Subcutaneous adipose tissue (tissue), 4 donors: ENCODE results near the gene NGLY1. TPM values are rescaled to one million over a fixed set of nuclear protein-coding genes. Genes with fewer than 3 reads are reported as not detected.

Source experiments
- total RNA-seq, 4 donors: library from RNA; depleted of rRNA; stranded (reverse); fragments of >200 nt; gene quantifications; one replicate each; pipeline ENCODE4 v1.1.0, GENCODE V29; 2016
- TF ChIP-seq, protein P1 (sequence below): fragments of 450-650 bp; IDR thresholded peaks from one replicate; pipeline ENCODE4 v1.5.1; 2016; ENCODE audit warnings: low read depth, mild to moderate bottlenecking, control low read depth, antibody characterized with exemption, moderate library complexity

The NGLY1 gene, protein sequence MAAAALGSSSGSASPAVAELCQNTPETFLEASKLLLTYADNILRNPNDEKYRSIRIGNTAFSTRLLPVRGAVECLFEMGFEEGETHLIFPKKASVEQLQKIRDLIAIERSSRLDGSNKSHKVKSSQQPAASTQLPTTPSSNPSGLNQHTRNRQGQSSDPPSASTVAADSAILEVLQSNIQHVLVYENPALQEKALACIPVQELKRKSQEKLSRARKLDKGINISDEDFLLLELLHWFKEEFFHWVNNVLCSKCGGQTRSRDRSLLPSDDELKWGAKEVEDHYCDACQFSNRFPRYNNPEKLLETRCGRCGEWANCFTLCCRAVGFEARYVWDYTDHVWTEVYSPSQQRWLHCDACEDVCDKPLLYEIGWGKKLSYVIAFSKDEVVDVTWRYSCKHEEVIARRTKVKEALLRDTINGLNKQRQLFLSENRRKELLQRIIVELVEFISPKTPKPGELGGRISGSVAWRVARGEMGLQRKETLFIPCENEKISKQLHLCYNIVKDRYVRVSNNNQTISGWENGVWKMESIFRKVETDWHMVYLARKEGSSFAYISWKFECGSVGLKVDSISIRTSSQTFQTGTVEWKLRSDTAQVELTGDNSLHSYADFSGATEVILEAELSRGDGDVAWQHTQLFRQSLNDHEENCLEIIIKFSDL
- 10 to 100 TPM; 31.6 to 39.3 (median 37.2) TPM for total RNA-seq

DNA sequence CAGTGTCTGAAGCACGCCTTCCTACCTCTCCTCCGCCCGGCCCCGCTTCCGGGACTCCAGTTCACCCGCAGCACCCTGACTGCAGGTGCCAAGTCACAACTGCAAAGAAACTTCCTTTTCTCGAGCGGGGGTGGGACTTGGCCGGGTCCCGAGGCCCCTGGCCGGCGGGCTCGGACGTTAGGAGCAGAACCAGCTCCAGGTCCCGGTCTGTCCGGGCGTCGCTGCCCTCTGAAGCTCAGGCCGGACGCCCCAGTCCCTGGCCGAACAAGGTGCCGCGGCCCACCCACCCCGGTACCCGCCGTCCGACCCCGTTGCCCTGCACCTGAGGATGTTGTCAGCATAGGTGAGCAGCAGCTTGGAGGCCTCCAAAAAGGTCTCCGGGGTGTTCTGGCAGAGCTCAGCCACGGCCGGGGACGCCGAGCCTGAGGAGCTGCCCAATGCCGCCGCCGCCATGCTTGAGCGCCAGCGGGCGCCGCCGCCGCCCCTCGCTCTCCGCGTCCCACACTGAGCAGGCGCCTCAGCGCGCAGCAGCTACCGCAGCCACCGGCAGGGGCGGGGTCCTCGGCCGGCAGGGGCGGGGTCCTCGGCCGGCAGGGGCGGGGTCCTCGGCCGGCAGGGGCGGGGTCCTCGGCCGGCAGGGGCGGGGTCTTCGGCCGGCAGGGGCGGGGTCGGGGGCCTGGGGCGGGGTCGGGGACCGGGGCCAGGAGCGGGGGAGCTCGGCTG, at the start of gene NGLY1:
TSS of gene NGLY1 (minus strand) at position 506 of the 723 bp plus-strand sequence. CDS start at position 453, 53 bp downstream.
- TF ChIP-seq, protein P1, sequence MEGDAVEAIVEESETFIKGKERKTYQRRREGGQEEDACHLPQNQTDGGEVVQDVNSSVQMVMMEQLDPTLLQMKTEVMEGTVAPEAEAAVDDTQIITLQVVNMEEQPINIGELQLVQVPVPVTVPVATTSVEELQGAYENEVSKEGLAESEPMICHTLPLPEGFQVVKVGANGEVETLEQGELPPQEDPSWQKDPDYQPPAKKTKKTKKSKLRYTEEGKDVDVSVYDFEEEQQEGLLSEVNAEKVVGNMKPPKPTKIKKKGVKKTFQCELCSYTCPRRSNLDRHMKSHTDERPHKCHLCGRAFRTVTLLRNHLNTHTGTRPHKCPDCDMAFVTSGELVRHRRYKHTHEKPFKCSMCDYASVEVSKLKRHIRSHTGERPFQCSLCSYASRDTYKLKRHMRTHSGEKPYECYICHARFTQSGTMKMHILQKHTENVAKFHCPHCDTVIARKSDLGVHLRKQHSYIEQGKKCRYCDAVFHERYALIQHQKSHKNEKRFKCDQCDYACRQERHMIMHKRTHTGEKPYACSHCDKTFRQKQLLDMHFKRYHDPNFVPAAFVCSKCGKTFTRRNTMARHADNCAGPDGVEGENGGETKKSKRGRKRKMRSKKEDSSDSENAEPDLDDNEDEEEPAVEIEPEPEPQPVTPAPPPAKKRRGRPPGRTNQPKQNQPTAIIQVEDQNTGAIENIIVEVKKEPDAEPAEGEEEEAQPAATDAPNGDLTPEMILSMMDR: no peak

DNA sequence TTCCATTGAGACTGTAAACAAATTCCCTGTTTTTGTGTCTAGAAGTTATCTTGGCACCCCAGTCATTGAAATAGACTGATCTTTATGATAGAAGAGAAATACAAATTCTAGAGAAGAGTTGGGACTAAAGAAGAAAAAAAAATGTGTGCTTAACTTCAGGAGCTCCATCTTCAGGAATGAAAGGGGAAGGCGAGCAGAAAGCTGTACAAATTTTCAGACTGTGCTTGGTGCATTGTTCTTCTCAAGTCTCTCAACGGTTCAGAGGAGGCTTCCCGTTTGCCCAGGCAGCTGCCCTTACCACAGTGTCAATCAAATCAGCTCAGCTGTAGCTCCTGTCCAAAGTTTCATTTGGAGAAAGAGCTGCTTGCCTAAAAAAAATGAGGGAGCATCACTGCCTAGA, 48.3 kb upstream of the NGLY1 start:
- TF ChIP-seq, protein P1: no peak

DNA sequence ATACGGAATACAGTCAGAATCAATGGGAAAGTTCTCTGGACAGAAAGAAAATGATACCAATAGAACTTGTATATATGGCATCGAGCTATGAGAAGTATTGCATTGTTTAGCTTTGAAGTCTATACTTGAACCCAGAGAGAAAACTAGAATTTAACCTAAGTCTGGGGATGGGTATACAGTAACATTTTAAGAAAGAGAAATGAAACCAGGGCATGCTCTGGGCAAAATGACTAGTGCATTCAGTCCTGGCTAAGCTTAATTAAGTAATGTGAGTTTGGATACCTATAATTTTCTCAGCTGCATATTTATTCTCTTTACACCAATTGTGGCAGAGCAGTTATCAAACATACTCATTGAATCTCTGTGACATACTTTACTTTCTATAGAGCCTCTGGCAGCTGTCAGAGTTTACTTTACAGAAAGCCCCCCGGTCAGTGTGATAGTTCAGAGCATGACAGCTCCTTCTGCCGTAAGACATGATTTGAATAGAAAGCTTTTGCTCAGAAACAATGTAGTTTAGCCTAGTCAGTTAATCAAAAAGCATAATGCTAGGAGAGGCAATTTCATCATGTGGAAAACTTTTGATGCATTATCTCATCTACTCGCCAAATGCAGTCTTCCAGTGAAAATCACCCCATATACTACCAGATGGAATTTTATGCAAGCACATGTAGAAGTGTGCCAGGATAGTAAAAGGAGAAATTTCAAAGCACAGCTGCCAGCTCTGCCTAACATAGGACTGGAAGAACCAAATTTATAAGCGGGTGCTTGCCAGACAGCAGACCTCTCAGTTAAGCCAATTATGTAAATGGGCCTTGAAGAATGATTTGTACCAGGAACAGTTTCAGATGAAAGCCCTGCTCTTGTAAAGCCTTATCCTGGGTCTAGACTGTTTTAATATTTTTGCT, 47.4 kb upstream of the NGLY1 start:
- TF ChIP-seq, protein P1: no peak

DNA sequence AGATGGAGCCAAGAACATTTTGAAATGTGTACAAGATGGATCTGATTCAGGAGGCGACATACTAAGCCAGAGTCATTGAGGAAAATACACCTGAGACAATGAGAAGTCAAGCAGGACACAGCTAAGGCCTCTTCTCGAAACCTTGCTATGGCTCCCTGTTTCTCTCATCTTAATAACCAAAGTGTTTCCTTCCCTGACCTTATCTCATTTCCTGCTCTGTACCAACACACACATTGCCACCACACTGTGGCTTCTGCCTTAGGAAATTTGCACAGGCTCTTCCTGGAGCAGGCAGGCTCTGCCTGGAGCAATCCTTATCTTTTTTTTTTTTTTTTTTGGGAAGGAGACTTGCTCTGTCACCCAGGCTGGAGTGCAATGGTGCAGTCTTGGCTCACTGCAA, 43.3 kb upstream of the NGLY1 start:
- TF ChIP-seq, protein P1: no peak

DNA sequence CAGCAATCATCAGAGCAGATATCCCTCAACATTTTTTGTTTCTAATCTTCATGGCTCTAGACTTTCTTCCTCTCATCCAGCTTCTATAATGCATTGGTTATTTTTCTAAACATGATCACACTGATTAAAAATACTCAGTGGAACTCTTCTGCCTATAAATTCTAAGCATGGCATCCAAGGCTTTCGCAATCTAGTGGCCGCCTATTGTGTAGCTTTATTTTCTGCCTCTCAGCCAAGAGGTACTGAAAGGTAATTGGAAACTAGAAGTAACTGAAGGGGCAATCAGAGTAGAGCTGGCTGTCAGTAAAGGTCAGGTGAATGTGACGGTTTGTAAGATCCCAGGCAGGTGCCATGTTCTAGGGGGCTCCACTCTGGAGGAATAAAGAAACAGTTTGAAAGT, 40.1 kb upstream of the NGLY1 start:
- TF ChIP-seq, protein P1: no peak

DNA sequence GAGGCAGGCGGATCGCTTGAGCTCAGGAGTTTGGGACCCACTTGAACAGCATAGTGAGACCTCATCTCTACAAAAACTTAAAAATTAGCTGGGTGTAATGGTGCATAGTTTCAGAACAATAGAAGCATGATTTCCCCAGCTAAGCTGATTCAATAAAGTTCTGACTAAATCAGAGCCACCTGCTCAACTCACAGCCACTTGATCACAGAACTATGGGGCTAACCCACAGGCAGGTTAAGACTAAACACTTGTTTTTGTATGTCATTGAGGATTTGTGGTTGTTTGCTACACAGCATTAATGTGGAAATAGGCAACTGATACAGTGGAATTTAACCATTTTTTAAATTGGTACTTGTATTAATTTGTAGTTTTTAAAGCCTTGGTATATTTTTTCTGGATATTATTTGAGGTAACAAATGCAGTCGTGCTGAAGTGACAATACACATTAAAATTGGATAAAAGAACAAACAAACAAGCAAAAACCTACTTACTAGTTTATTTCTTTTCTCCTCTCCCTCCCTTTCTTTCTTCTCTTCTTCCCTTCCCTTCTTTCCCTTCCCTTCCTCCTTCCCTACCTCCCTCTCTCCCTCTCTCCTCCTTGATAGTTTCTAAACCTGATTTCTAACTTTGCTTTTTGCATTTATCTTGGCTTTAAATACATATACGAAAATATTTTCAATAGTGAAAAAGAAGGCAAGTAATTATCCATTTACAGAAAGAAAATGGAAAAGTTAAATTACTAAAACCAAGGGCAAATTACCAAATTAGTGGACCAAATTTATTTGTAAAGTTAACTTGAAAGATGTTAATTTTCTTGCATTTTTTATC, 38.7 kb upstream of the NGLY1 start:
- TF ChIP-seq, protein P1: no peak
